NCI-H69 (cell line): ENCODE results near the gene RAE1.
"Not testable (repeated sequence)": the region's sequence is repeated elsewhere in the genome, so short reads cannot be mapped to it uniquely, and the experiment has no call there.

Experiments used
- DNase-seq: peaks from one replicate; lab custom pipeline; 2025; lab: John Stamatoyannopoulos, UW

Gene RAE1

DNA sequence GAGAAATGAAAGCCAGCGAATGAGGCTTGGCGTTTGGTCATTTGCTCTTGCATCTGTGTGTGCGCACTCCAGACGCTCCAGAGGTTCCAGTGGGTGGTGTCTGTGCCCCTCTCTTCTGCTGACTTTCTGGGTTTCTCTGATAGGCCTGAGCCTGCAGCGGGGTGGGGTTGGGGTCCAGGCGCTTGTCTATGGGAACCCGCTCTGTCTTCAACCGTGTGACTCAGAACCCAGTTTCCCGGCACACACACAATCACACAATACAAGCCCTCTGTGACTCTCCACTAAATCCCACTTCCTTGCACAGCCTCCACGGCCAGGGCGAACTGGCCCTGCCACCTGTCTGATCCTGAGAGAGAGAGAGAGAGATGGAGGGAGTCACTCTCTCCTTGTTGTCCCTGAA lies 64.7 kb downstream of the RAE1 start:
- no peak for DNase-seq

- no peak for DNase-seq
These were observed 65.4 kb downstream of the RAE1 start for GRCh38 chr20:57416296-57417022.

DNA sequence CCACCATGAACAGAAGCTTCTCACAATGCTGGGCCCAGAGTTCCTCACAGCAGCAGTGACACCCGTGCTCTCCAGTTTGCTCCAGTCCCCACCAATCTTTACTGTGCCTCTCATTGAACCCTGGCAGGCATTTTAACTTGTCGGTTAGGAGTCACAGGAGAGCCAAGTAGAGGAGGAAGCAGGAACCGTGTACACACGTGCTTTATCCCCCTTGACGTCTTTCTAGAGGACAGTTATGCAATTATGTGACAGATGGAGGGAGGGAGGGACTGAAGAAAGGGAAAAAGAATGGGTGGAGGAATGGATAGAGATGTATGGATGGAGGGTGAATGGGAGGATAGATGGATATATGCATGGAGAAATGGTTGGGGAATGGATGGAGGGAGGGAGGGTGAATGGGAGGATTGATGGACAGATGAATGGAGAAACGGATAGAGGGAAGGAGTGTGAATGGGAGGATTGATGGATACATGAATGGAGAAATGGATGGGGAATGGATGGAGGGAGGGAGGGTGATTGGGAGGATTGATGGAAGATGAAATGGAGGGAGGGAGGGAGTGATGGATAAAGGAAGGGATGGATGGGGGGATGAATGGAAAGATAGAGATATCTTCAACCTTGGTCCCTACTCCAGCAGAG lies 66.1 kb downstream of the RAE1 start:
- peak; percentile 59 for DNase-seq

DNA sequence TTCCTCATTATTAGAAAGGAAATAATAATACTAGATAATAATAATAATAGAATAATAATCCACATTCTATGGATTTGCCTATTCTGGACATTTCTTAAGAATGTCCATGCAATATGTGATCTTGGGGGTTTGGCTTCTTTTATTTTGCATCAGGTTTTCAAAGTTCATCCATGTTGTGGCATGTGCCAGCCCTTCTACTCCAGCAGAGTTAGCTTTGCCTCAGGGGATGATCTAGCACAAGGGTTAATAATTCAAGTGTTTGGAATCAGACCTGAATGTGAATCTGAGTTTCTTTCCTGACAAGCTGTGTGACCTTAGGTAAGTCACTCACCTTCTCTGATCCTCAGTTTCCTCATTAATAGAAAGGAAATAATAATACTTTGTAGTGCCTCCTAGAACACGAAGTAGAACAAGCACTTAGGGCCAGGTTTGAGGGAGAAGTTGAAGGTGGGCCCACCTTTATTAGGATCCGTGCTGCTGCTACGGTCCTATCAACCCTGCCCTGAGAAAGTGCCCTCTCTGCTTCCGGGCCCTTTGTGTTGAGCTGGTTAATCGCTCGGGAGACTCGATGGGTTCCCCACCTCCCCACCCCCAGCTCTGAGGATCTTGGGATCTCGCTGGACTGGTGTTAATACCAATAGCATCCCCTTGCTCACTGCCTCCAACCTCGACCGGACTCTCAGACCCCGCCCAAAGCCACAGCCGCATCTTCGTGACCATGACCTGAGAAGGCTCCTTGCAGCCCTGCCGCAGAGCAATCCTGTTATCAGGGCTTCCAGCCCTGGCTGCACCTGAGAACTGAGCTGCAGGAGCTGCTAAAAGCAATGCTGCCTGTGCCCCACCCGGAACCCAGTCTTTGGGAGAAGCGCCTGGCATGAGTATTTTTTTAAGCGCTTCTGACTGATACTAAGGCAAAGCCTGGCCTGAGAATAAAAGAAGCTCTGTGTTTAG lies 67.0 kb downstream of the RAE1 start:
- DNase-seq = no peak

DNA sequence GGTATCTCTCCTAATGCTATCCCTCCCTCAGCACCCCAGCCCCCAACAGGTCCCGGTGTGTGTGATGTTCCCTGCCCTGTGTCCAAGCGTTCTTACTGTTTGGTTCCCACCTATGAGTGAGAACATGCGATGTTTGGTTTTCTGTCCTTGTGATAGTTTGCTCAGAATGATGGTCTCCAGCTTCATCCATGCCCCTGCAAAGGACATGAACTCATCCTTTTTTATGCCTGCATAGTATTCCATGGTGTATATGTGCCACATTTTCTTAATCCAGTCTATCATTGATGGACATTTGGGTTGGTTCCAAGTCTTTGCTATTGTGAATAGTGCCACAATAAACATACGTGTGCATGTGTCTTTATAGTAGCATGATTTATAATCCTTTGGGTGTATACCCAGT lies 68.4 kb downstream of the RAE1 start:
- DNase-seq = not testable (repeated sequence)

- no peak for DNase-seq
These were observed 69.7 kb downstream of the RAE1 start for GRCh38 chr20:57420571-57421252.

- DNase-seq = no peak
These were observed 70.5 kb downstream of the RAE1 start for GRCh38 chr20:57421253-57422220.

DNA sequence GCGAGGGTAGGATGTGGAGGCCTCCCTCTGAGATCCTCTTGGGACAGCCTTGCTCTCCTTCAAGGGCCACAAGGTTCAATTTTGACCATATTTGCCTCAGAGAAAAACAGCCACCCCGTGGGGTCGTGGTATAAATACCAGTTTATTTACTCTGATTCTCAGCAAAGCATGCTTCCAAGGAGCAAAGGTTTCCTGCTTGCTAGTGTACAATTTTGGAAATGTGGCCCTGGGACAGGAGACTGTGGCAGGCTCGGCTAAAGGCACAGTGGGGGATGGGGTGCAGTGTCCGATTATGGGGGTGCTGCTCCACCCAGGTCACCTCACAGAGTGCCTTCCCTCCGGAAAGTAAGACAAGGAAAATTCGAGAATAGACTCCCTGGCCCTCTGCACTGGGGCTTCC lies 71.2 kb downstream of the RAE1 start:
- DNase-seq = no peak

- peak; percentile 77 for DNase-seq
These were observed 74.3 kb downstream of the RAE1 start for GRCh38 chr20:57425150-57426013.

- DNase-seq = peak; percentile 71
These were observed 75.2 kb downstream of the RAE1 start for GRCh38 chr20:57426271-57426689.

- no peak for DNase-seq
These were observed 75.8 kb downstream of the RAE1 start for GRCh38 chr20:57426831-57427230.

DNA sequence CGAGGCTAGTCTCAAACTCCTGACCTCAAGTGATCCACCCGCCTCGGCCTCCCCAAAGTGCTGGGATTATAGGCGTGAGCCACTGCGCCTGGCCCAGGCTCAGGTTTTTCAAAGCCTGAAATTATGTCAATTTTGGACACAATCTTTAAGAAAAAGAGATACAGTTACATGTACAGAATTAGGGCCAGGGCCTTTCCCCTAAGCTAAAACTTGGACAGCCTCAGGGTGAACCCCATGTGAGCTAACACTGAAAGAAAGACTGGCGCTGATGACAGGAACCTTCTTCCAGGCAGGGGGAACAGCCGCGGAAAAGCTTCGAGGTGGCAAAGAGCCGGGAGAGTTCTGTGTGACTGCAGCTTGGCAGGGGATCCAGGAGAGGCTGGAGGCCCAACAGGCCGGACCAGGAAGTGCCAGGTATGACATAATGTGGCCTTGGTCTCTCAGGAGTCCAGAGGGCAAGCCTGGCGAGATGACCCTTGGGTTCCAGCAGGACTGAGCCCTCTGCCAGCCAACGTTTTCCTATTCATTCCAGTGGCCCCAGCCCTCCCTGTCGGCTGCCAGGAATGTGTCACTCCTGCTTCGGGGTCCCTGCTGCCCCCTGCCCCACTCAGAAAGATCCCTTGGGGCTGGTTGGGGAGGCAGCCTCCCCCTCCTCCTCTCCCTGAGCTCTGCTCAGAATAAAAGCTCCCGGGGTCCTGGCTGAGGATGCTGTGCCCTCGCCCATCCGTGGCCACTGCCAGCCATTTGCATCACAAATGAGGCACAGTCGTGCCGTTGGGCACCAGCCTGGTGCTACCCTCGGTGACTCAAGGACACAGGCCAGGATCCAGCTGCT lies 77.5 kb downstream of the RAE1 start:
- DNase-seq = no peak
